ENCODE measurements around the gene CCDC157. TPM values are rescaled to one million over a fixed set of nuclear protein-coding genes. Genes with fewer than 3 reads are reported as not detected.

Gene CCDC157
- total and polyA plus RNA-seq, 2 of the 4 experiments (the other 2 are of a cell fraction) = 0.90 to 2.2 TPM

DNA sequence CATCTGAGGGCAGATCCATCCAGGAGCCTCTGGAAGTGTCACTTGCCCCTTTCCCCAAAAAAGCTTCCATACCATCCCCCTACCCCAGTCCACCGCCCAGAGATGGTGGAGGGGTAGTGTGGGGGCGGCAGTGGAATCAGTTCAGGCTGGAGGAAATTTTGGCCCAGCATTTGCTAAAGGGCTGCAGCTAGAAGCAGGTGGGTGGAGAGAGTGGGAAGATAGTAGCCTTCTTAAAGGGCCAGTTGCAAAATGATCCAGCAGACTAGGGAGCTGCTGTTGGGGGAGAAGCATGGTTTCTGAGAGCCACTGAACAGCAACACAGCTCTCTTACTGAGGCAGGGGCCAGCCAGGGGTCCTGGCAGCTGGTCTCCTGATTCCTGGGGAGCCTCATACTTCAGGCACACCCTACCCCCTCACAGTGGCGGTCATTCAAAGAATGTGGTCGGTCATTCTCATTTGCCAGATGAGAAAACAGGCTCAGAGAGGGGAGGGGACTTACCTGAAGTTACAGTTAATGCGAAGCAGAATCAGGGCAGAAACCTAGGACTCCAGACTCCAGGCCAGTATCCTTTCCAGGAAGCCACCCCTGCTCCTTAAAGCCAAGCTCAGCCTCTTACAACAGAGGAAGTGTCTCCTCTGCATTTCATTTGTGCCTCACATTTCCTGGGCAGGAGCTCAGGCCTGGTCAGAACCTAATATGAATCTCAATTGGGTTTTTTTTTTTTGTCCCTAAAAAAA is 45.4 kb downstream of the CCDC157 start:
- in situ Hi-C loops (cut with MboI; ENCODE audit: low sequenced_read_pairs) (no loop called here), dilution Hi-C loops (cut with HindIII; ENCODE audit: low sequenced_read_pairs, unreplicated experiment) (no loop called here), intact Hi-C loops (cut with micrococcal nuclease) (no loop called here)
- Histone ChIP-seq H2BK15ac (ENCODE audit: low read depth, low read length) (no peak overlapping the region), H3K9me1 (ENCODE audit: insufficient read depth, low read length) (peaks cover 19% of the 10 kb centered on the region), H2AK9ac (replicated peaks; ENCODE audit: low read depth, low read length, poor library complexity) (no peak overlapping the region), H2BK120ac (ENCODE audit: low read depth, low read length) (no peak overlapping the region), H4K8ac (ENCODE audit: low read depth in 2 of 2, low read length in 2 of 2) (no peak overlapping the region), H3K4me3 (ENCODE audit: insufficient read depth, low read depth, low read length) (no peak overlapping the region), H3K79me1 (ENCODE audit: low read depth in 1 of 2, low read length in 2 of 2) (peaks cover 33 to 60% of the 10 kb centered on the region in 2 experiments), H3K27ac (ENCODE audit: insufficient read depth, low read length) (no peak overlapping the region), H2BK5ac (ENCODE audit: low read depth, low read length, poor library complexity, severe bottlenecking) (no peak overlapping the region), H2AK5ac (ENCODE audit: low read depth, low read length) (no peak overlapping the region), H2BK20ac (ENCODE audit: low read depth, low read length) (no peak overlapping the region), H3K4ac (ENCODE audit: low read depth, low read length) (no peak overlapping the region), H3K9ac (ENCODE audit: low read depth, low read length) (no peak overlapping the region), H4K91ac (ENCODE audit: insufficient read depth, low read depth, low read length) (no peak overlapping the region), H3K36me3 (ENCODE audit: control insufficient read depth, insufficient read depth, low read length) (peaks cover 12% of the 10 kb centered on the region), H4K5ac (ENCODE audit: low read depth, low read length) (no peak overlapping the region), H3K4me2 (ENCODE audit: low read depth, low read length) (no peak overlapping the region), H4K20me1 (ENCODE audit: insufficient read depth, low read length) (peaks cover 21% of the 10 kb centered on the region), H3K18ac (ENCODE audit: low read depth, low read length) (no peak overlapping the region), H3K27me3 (ENCODE audit: control insufficient read depth, insufficient read depth, low read length) (no peaks in the 10 kb centered on the region), H3K4me1 (ENCODE audit: control insufficient read depth, insufficient read depth, low read length) (peaks cover 12% of the 10 kb centered on the region), H3K56ac (ENCODE audit: extremely low read depth, insufficient read depth, low read length) (no peak overlapping the region), H3K14ac (replicated peaks; ENCODE audit: low read depth, low read length) (no peak overlapping the region), H3K23ac (ENCODE audit: low read depth, low read length) (no peak overlapping the region), H3K9me3 (ENCODE audit: control insufficient read depth, insufficient read depth, low read length) (no peaks in the 10 kb centered on the region), H2AFZ (replicated peaks; ENCODE audit: low read length, poor library complexity) (no peak overlapping the region)
- WGBS, 2 experiments (ENCODE audit: extremely low coverage in 2 of 2, insufficient read length in 1 of 2) = no CpG with 5 or more reads among the region's 5 CpGs
- TF ChIP-seq FOS (IDR thresholded peaks at IDR 0.05; ENCODE audit: low read depth, low read length) (no peak), NFE2L2 (IDR thresholded peaks at IDR 0.05; ENCODE audit: low read depth, low read length) (no peak), POLR2A (IDR thresholded peaks at IDR 0.05; ENCODE audit: low read depth, low read length) (no peak), MAZ (IDR thresholded peaks at IDR 0.05; ENCODE audit: borderline replicate concordance, low read depth, low read length) (no peak), CTCF (conservative IDR thresholded peaks at IDR 0.05; ENCODE audit: low read depth, low read length) (no peak), RFX5 (IDR thresholded peaks at IDR 0.05; ENCODE audit: low read depth, low read length) (no peak), BHLHE40 (IDR thresholded peaks at IDR 0.05; ENCODE audit: low read depth, low read length) (no peak), CHD1 (IDR thresholded peaks at IDR 0.05; ENCODE audit: low read depth, low read length) (no peak), MAFK (IDR thresholded peaks at IDR 0.05; ENCODE audit: low read depth, low read length) (no peak), CEBPB (IDR thresholded peaks at IDR 0.05; ENCODE audit: low read depth, low read length) (no peak), SMC3 (IDR thresholded peaks at IDR 0.05; ENCODE audit: low read depth, low read length) (no peak), RCOR1 (IDR thresholded peaks at IDR 0.05; ENCODE audit: insufficient replicate concordance, low read length) (no peak)
- TF ChIP-seq, protein P1, sequence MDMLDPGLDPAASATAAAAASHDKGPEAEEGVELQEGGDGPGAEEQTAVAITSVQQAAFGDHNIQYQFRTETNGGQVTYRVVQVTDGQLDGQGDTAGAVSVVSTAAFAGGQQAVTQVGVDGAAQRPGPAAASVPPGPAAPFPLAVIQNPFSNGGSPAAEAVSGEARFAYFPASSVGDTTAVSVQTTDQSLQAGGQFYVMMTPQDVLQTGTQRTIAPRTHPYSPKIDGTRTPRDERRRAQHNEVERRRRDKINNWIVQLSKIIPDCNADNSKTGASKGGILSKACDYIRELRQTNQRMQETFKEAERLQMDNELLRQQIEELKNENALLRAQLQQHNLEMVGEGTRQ (IDR thresholded peaks at IDR 0.05; ENCODE audit: low read depth, low read length) = no peak
- TF ChIP-seq, protein P2, sequence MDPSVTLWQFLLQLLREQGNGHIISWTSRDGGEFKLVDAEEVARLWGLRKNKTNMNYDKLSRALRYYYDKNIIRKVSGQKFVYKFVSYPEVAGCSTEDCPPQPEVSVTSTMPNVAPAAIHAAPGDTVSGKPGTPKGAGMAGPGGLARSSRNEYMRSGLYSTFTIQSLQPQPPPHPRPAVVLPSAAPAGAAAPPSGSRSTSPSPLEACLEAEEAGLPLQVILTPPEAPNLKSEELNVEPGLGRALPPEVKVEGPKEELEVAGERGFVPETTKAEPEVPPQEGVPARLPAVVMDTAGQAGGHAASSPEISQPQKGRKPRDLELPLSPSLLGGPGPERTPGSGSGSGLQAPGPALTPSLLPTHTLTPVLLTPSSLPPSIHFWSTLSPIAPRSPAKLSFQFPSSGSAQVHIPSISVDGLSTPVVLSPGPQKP (IDR thresholded peaks at IDR 0.05; ENCODE audit: borderline replicate concordance, low read depth, low read length) = no peak
- ChIA-PET POLR2A (ENCODE audit: unreplicated experiment) (no interaction called here), CTCF (interaction anchor here (0.8 kb wide), 1 partner anchor 23 kb away, joined by 4 read pairs; the partner anchor contains the start of gene MTFP1)
- ATAC-seq (ENCODE audit: low read depth) (no peak; the same call in 1 of the 2 replicates), DNase-seq (no peak)
- BruUV-seq (replicated peaks) = no TSS peak

All from IMR-90 (cell line).